ENCODE results near the gene PRPF4.

Gene PRPF4

DNA sequence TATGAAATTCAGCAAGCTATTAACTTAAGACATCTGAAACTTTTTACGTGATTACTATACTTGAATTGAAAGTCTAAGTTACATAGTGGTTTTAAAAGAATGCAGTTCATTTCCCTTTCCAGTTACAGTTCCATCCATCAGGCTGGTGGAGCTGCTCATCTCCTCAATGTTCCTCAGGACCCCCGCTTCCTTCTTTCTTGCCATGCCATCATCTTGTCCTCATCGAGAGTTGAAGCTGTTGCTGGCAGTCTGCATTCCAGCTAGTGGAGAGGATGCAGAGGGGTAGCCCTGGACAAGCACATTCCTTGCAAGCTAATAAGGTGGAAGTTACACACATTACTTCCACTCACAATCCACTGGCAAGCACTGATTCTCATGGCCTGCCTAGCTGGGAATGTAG lies 36.5 kb downstream of the PRPF4 start:
- no peak for DNase-seq (ENCODE audit: low read depth in 2 of 2)

DNA sequence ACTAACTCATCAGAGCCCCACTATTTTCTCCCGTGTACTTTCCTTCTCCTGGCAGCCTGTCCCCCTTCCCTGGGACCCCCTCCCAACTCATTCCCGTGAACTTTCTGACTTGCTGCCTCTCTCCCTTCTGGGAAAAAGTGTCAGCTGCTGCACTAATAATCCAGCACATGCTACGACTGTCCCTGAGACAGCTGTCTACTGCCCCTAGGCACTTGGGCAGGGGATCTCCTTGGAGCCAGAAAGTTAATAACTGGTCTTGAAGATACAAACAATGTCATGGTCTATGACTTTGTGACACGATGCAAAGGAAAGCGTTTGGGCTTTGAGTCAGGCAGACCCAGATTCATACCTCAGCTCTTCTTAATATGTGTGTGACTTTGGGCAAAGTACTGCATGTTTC lies 37.8 kb downstream of the PRPF4 start:
- DNase-seq (ENCODE audit: low read depth in 2 of 2): no peak

DNA sequence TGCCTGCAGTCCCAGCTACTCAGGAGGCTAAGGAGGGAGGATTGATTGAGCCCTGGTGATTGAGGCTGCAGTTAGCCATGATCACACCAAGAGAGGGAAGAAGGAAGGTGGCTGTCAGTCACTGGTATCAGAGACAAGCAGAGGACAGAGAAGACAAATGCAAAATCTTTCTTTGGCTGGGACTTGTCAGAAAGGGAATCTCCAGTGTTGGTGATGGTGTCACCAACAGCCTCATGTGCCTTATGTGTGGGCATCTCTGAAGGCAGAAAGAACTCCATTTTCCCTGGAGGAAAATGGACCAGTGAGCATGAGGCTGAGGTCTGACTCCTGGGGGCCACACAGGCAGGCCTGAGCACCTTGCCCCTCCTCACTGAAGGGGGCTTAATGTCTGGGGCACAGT lies 39.8 kb downstream of the PRPF4 start:
- DNase-seq (ENCODE audit: low read depth in 2 of 2): no peak

DNA sequence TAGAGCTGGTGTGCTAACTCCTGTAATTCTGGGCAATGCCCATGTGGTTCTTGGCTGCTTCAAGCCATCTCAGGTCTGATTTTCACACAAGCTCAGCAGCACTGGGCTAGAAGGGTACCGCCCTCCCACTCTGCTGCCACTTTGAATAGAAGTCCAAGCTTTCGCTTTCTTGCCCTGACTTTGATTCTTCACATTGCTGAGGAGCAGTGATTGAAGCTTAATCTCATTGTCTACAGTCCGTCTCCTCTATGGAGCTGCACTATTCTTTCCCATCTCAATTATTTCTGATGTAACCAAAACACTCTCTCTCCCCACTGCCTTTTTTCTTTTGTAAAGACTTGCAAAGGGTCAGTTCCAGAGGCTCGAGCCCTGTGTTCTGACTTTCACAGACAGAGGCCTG lies 40.6 kb downstream of the PRPF4 start:
- DNase-seq (ENCODE audit: low read depth in 2 of 2): no peak

DNA sequence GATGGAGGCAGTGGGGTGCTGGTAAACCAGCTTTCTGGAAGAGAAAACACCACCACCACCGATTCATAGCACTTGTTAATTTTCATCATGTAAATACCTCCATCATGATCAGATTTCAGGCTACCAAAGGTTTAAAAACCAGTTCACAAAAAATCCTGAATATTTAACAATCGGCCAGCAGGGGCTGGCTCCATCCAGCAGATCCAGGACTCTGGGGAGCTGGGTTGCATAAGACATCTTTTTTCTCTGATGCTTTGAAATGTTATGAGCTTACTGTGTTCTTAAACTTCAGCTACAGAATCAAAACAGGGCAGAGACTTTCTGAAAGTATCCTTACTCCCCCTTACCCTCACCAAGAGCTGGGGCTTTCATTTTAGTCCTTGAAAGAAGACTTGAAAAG lies 42.3 kb downstream of the PRPF4 start:
- no peak for DNase-seq (ENCODE audit: low read depth in 2 of 2)

DNA sequence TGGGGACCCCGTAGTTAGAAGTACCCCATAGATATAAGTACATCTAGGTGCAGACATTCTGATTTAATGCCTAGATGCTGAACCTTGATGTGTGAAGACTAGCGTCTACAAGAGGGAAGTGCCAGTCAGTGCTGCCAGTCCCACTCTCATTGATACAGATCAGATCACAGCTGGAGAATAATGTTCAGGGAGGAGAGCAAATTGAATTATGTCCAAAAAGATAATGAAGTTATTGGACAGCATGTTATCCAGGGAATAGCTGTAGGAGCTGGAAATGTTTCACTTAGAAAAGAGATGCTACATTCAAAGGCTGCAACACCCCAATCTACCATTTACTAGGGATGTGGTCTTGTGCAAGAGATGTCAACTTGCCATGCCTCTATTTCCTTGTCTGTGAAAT lies 43.6 kb downstream of the PRPF4 start:
- DNase-seq (ENCODE audit: low read depth in 2 of 2): no peak

DNA sequence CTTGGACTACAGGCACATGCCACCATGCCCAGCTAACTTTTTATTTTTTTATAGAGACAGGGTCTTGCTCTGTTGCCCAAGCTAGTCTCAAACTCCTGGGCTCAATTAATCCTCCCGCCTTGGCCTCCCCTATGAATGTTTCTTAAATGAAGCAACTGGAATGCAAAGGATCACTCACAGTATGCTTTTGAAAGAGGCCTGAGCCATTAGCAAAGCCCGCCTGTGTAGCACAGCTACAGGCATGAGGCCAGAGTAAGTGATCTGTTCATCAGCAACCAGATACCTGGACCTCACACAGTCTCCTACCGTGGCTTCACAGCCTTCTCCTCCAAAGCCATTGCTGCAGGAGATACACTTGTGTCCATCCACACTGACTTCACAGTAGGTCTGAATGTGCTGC lies 44.6 kb downstream of the PRPF4 start:
- DNase-seq (ENCODE audit: low read depth in 2 of 2): no peak

DNA sequence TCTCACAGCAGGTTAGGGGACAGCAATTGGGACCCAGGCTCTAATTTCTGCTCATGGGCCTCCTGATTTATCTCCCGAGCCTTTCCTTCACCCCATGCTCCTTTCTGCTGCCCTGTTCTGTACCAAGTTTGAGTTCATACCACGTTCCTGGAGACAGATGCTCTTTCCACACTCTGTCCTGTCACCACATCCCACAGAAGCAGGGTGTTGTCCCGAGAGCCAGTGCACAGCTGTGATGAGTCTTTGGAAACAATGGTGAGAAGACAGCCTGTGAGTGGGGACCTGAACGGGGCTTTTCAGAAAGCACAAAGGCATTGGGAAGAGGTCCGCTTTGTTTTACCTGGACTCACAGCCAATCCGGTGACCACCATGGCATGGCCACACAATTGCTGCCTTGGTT lies 47.2 kb downstream of the PRPF4 start:
- DNase-seq (ENCODE audit: low read depth in 2 of 2): no peak

DNA sequence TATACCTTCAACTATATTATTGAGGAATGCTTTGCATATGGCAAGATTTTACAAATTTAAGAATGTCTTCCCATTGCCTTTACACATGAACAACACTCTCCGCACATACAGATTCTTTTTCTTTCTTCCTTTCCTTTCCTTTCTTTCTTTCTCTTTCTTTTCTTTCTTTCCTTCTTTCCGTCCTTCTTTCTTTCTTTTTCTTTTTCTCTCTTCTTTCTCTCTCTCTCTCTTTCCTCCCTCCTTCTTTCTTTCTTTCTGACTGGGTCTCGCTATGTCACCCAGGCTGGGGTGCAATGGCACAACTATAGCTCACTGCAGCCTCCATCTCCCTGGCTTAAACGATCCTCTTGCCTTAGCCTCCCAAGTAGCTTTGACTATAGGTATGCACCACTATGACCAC lies 50.8 kb downstream of the PRPF4 start:
- no peak for DNase-seq (ENCODE audit: low read depth in 2 of 2)

DNA sequence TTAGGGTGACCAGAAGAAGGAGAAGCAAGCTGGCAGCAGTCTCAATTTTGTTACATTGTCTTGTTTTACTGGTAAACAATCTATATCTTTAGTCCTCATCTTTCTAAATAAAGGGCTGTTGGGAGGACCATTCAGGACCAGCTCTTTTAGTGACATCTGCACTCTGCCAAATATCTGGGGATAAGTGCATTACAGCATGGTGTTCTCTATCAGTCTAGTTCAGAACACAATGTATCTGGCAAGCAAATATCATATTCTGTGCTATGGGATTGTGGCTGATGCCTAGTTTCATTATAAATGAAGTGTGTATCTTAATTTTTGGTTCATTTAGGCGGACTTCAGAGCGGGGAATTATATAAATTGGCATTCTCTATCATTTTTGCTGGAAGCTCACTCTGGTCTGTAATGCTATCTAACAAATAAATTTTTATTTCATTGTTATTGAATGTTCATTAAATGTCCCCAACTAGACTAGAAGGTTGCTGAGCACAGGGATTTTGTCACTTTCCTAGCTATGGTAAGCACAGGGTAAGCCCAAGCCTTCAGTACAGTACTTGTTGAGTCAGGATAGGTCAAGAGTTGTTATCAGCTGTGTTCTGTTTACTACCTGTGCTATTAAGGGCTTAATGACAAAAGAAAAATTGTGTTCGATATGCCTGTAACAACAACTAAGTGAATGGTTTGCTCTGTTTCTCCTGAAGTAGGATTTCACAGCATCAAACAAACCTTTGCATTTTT lies 52.8 kb downstream of the PRPF4 start:
- DNase-seq (ENCODE audit: low read depth in 2 of 2): no peak

DNA sequence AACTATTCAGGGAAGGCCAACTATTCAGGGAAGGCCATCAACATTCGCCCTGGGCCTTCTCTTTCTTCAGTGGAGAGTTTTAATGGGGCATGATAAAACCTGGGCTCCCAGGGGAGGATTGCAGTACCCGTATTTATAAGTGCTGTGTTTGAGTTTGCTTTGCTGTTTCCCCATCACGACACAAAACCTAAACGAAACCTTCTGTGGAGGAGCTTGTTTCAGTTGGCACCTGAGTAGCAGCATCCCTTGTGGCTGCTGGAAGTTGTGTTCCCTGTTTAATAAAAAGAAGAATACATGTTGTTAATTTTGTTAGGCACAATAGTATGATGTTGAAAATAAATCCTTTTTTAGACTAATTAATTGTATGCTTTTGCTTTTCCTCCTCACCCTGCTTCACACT lies 56.3 kb downstream of the PRPF4 start:
- no peak for DNase-seq (ENCODE audit: low read depth in 2 of 2)

DNA sequence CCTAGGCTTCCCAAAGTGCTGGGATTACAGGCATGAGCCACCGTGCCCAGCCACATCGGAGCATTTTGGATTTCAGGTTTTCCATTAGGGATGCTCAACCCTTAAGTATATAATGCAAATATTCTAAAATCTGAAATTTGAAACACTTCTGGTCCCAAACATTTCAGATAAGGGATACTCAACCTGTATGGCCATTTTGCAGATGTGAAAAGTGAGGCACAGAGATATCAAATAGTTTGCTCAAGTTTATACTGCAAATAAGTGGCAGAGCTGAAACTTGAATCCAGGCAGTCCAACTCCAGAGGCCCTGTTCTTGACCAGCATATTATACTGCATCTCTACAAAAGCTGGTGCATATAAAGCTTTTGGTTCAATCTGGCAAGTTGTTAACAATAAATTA lies 62.3 kb downstream of the PRPF4 start:
- no peak for DNase-seq (ENCODE audit: low read depth in 2 of 2)

DNA sequence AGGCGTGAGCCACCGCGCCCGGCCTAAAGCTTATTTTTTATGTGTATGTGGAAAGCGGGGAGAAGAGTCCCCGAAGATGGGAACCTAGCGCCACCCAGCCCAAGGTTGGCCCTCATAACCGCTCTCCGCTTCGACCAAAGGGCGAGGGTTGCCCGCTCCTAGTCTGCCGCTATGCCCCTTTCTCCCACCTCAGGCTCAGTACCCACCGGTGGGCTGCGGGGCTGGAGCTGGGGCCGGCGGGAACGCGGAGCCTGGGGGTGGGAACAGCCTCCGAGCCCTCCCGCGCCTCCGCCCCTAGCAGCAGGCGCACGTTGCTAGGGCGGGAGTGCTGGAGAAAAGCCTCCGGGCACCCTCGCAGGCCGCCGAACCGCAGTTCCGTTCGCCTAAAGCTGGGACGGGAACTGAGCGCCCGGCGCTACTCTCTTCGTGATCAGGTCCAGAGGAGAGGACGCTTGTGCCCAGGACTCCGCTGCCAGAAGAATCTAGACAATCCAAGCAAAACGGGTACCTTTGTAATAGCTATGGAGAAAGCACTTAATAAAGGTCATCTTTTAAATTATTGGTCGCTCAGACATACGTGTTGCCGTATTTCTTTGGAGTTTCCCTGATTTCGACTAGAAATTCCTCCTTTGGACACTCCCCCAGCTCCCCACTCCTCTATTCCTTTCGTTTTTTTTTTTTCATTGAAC lies 64.7 kb downstream of the PRPF4 start, which contains the start of gene WDR31:
Gene WDR31 (minus strand): TSS at position 265 of the 689 bp plus-strand sequence. CDS start 8,253 bp downstream, outside the sequence.
- DNase-seq (ENCODE audit: low read depth in 2 of 2): peak; percentile 74 to 78

DNA sequence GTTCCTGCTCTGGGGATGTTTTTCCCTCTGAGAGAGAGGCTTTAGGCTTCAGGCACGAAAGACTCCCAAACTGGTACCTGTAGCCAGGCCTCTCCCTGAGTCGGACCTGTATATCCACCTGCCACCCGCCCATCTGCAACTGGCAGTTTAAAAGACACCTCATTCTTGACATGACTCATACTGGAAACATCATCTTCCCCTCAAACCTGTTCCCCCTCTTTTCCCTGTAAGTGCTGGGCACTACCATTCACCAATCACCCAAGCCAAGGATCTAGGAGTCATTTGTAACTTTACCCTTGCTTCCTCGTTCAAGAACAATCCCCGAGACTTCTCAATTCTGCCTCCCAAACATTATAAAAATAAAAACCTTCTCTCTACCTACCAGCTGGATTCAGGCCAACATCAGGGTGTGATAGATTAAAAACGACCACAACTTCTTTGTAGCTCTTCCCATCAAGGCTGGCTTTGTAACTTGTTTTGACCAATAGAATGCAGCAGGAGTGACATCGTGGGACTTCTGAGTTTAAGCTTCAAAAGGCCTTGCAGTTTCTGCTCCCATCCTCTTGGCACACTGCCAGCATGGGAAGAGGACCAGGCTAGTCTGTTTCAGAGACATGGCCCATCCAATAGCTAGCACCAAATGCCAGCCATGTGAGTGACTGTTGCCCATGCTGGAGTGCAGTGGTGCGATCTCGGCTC lies 66.4 kb downstream of the PRPF4 start:
- DNase-seq (ENCODE audit: low read depth in 2 of 2): no peak
